H1 (cell line): Measurements from ENCODE around the gene KRT1. TPM values are rescaled to one million over a fixed set of nuclear protein-coding genes. Genes with fewer than 3 reads are reported as not detected.

Experiments
- CHD2 ChIP-seq: IDR thresholded peaks from 2 replicates; pipeline ENCODE4 v1.6.1; 2012; ENCODE audit warnings: low read length, improper control_type of control experiment
- KDM1A ChIP-seq: fragments of 200-600, 300-600 bp; sonication (generic); IDR thresholded peaks from 2 replicates; pipeline ENCODE4 v1.7.1; 2016; ENCODE audit warnings: mild to moderate bottlenecking, low read length, borderline replicate concordance
- PHF8 ChIP-seq: fragments of 200-600 bp; sonication (generic); conservative IDR thresholded peaks from 2 replicates; pipeline ENCODE4 v1.7.1; 2012; ENCODE audit warnings: low read depth, mild to moderate bottlenecking, inconsistent platforms, low read length, moderate library complexity
- SP1 ChIP-seq: IDR thresholded peaks from 2 replicates; pipeline ENCODE4 v1.6.1; 2011; ENCODE audit warnings: low read depth, low read length
- TBP ChIP-seq: IDR thresholded peaks from 2 replicates; pipeline ENCODE4 v1.6.1; 2011; ENCODE audit warnings: low read depth, low read length, improper control_type of control experiment
- TEAD4 ChIP-seq: IDR thresholded peaks from 2 replicates; pipeline ENCODE4 v1.6.1; 2012; ENCODE audit warnings: low read depth, low read length, inconsistent platforms, mixed read lengths
- polyA plus RNA-seq, 7 experiments: library from polyadenylated mRNA; depleted of rRNA in 3 of 7; stranded (reverse) in 5 of 7; unstranded in 2 of 7; fragments of >200 nt in 5 of 7; fragments of 200-250 nt in 2 of 7; gene quantifications; 1 replicate in 5 of 7; 2 replicates in 1 of 7; 4 replicates in 1 of 7; pipeline versions ENCODE4 v1.2.1 to v1.2.3, GENCODE V29; 2011 to 2013; ENCODE audit warnings: missing spikeins in 2 of 7, mixed read lengths in 2 of 7
- total RNA-seq: library from RNA; stranded (reverse); fragmentation: NEBNext Ultra II Directional; extraction: Animal tissue kit (Norgen Biotek cat#: 25700); gene quantifications from 2 replicates; pipeline ENCODE4 v1.2.1, GENCODE V29; 2021

The KRT1 gene
- total and polyA plus RNA-seq, 2 of the 8 experiments (the other 6 are each of a cell fraction or from before 2014, with no cell fraction given) = not detected

DNA sequence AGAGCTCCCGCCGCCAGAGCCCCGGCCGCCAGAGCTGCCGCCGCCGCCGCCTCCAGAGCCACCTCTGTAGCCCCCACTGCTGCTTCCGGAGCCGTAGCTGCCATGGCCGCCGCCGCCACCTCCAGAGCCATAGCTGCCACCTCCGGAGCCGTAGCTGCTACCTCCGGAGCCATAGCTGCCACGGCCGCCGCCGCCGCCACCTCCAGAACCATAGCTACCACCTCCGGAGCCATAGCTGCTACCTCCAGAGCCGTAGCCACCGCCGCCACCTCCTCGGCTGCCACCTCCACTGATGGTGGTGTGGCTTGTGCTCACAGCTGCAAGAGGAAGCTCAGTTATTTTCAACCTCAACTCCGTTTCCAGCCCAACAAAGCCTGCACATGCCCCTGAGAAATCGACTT lies 4.9 kb downstream of the KRT1 start (continued):
- TF ChIP-seq SP1 (no peak), KDM1A (no peak), PHF8 (no peak), TBP (no peak), TEAD4 (no peak), CHD2 (no peak)
